Stimulated activated CD4-positive, alpha-beta T cell treated with anti-CD3 and anti-CD28 coated beads, TNF-alpha, amount 100 ng/mL, for 4 hours (primary cell): Measurements from ENCODE around the gene MMP28.
"Not testable (repeated sequence)": the region's sequence is repeated elsewhere in the genome, so short reads cannot be mapped to it uniquely, and the experiment has no call there.

ENCODE experiments used
- DNase-seq, 3 experiments: peaks; one replicate each; pipeline ENCODE4 v3.0.0-alpha.2; 2020; ENCODE audit warnings: low read depth in 3 of 3

Gene MMP28

DNA sequence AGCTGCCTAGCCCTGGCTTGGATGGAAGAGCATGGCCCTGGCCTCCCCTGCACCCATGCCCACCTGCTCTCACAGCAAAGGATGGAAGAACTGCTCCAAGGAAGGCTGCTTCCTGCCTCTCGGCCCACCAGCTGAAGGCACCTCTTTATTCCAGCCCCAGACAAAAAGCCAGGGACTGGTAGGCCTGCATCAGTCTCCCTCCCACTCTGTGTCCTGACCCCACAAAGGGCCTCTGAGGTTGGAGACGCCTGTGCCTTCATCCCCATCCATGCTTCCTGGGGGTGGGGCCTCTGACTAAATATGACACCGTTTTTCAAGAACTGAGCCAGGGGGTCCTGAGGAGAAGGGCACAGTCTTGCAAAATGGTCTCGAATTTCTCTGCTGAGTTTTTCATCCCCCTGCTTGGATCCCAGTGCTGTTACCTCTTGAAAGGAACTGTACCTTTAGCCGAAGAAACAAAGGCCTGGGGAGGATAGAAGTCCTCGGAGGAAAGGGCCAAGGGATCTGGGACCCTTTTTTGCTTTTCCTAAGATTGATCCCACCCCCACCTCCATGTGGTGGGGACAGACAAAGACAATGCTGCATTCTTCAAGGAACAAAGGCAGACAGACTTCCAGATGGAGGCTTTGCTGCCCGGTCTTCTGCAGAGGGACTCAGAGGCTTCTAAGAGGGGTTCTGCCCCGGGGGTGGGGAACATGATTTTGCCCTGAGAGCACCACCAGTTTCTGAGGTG is 29.5 kb downstream of the MMP28 start:
- no peak for DNase-seq

DNA sequence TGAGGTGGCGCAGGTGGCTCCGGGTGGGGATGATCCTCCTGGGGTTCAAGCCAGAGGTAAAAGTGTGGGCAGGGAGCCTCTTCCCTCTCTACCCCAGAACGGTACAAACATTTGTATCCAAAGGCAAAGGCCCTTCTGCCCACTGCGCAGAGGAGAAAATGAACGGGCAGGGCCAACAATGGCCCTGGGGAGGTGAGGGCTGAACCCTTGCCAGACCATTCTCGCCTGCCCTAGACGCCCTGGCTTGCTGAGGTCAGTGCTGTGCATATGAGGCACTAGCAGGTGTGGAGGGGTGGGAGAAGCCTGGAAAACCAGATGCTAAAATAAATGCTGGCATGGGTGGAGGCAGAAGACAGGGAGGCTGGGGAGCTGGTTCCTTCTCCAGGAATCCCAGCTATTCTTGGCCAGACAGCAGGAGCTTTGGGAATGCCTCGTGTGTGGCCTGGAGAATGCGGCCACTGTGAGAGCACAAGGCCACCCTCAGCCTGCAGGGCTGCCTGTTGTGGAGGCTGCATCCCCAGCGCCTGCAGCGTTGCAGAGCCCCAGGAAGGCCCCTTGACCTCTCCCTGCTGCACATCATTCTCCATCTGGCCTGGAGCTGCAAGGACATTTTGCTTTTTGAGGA is 30.2 kb downstream of the MMP28 start:
- no peak for DNase-seq

DNA sequence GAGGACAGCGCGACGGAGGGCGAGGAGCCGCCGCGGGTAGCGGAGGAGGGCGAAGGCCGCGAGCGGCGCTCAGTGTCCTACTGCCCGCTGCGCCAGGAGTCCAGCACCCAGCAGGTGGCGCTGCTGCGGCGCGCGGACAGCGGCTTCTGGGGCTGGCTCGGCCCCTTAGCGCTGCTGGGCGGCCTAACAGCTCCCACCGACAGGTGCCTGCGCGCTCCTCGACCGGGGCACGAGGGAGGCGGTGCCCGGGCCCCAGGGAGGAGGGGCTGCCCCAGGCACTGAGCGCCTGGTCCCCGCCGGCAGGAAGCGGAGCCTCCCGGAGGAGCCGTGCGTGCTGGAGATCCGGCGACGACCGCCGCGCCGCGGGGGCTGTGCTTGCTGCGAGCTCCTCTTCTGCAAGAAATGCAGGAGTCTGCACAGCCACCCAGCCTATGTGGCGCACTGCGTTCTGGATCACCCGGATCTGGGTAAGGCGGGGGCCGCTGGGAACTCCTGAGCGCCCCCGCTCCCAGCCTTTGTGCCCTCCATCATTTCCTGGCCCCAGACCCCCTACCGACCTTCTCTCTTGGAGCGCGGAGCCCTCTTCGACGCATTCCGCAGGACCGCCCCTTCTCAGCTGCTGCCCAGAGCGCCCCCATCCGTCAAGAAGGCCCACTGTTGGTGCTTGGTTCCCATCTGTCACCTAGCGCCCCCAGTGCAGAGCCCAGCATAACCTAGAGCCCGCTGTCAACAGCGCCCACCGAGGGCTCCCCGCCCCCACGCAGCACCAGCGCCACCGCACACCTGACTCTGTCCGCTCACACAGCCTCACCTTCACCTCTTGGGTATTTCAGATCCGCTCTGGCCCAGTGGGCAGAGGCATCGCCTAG is 31.1 kb downstream of the MMP28 start:
- DNase-seq = peak; percentile 69 to 77 (median 74)

DNA sequence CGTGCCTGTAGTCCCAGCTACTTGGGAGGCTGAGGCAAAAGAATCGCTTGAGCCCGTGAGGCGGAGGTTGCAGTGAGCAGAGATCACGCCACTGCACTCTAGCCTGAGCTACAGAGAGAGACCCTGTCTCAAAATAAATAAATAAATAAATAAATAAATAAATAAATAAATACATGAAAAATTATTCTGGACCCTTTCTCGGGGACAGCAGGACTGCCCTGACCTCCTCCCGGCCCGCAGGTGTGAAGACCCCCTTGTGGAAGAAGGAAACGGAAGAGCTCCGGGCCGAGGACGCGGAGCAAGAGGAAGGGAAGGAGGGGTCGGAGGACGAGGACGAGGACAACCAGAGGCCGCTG is 31.7 kb downstream of the MMP28 start:
- DNase-seq = no peak

DNA sequence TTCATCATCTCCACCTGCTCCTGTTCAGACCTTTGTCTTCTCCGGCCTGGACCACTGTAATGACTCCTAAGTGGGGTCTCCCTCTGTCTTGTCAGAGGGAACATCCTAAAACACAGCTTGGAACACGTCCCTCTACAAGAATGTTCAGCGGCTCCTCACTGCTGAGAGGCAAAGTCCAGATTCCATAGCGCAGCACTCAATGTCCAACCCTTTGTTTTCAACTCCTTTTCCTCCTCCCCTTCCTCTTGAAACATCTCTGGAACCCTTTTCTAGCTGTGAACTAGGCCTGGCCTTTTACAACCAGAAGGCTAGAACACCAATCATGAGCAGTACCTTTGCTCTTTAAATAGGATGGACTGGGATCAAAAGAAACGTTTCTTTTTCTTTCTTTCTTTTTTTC is 33.8 kb downstream of the MMP28 start:
- DNase-seq = no peak

DNA sequence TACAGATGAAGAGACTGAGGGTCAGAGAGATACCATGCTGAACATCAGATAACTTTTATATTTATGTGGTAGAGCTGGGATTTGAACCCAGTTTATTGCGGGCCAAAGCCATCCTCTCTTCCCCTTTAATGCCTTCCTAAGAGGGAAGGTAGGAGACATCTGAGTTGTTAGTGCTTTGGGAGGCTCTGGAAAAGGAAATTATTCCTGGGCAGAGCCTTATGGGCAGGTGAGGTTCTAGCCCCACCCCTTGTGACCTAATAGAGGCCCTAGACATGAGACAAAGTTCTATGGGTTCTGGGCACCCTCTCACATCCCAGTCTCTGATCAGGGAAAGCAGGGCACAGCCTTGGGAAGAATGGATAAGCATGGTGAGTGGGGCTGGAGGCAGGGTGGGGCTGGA is 34.9 kb downstream of the MMP28 start, which contains the start of gene C17orf50:
TSS of gene C17orf50 (plus strand) at position 301 of the 400 bp plus-strand sequence. CDS start at position 356, 55 bp downstream.
- no peak for DNase-seq

DNA sequence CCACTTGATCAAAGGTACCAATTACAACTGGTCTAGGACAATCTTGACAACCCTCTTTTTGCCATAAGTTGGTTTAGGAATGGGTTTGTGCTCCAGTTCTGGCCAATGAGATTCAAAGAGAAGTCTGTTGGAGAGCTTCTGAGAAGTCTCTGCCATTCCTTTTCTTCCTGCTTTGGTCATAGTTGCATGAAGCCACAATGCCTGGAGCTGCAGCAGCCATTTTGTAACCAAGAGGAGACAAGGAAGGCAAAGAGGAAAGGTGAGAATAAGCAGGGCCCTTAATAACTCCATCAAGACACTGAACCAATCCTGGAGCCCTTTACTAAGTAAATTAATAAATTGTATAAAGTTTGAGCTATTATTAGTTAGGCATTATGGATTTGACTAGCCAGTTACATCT is 38.2 kb downstream of the MMP28 start:
- DNase-seq = no peak

DNA sequence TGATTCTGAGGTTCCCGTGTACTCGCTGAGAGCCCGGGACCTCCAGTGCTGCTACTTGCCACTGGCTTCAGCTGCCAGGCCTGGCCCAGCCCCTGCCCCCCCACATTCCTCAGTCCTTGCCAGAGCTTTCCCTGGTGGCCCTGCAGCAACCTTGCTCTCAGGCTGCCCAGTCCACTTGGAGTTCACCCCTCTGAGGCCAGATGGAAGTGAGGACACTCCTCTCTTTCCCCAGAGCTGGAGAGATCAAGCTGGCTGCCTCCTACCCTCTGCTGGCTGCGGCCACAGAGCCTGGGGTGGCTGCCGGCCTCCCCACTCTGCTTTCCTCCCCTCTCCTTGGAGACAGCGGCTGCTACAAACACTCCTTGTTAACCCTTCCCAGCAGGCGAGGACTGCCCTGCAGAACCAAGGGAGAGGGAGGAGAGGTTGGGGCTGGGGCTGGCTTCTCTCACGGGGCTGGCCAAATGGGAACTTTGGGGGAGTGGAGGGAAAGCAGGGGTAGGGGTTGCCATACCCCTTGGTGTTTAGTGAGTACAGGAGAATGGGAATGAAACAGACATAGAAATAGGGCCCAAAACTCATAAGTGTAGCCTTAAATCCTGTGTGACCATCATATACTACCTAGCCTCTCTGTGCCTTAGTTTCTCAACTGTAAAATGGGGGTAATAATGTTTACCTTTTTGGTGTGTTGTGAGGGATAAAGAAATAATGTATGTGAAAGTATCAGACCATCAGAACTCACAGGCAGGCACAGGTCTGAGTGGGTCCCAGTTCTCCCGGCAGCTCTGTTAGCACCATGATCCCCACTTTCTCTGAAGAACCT is 42.3 kb downstream of the MMP28 start, which contains the start of gene GAS2L2:
TSS of gene GAS2L2 (minus strand) at position 295 of the 820 bp plus-strand sequence. CDS start 389 bp downstream, outside the sequence.
- DNase-seq = no peak

DNA sequence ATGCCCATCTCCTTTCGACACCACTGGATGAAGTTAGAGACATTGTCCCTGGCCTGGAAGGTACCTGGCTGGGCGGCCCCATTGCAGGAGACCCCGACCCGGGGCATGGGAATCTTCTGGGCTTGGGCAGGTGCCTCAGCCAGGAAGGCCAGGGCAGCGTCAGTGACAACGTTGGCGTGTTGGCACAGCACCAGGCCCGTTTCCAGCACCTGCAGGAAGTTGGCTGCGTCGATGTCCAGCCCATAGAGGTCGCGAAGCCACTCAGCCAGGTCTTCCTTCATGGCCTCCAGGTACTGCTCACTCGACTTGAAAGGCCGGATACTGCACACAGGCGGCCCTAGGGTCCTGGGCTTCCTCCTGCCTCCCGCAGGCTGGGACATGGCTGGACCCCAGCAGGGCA is 43.0 kb downstream of the MMP28 start:
- no peak for DNase-seq

DNA sequence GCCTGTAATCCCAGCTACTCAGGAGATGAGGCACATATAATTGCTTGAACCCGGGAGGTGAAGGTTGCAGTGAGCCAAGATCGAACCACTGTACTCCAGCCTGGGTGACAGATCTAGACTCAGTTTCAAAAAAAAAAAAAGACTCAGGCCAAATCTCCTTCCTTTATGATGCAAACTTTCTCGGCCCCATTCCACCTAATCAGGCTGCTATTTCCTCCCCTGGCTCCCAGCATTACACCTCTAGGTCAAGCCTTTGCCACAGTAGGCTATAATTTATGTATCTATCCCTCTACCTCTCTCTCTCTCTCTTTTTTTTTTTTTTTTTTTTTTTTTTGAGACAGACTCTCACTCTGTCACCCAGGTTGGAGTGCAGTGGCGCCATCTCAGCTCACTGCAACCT is 43.9 kb downstream of the MMP28 start:
- DNase-seq = not testable (repeated sequence)

DNA sequence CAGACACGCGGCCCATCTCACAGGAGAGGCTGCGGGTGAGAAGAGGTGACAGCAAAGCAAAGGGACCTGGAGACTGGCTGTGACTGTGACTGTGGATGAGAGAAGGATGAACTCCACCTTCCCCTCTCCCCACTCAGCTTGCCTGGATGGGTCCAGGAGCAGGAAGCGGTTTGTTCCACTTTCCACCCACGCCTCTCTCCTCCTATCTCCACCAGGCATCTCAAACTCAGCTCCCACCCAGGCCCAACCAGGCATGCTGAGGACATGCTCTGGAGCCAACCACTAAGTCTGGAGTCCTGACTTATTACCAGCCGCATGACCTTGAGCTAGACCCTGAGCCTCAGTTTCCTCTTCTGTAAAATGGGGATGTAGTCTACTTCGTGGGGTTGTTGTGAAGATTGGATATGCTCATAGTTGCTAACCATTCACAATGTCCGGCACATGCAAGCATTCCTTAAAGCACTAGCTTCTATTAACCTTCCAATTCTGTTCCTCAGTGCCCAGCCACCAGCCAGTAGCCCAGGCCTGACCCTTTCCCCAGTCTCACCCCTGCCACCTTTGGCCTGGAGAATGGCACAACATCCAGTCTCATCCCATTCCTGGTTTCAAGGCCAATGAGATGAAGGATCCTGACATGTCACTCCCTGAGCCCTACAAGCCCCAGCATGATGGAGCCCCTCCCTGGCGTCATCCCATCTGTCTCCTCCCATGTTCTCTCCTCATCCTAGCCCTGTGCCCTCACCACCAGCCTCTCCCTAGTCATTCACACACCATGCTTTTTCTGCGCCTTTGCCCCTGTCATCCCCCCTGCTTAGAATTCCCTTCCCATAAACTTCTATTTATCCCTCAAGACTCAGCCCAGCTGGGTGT is 44.7 kb downstream of the MMP28 start:
- DNase-seq = no peak

DNA sequence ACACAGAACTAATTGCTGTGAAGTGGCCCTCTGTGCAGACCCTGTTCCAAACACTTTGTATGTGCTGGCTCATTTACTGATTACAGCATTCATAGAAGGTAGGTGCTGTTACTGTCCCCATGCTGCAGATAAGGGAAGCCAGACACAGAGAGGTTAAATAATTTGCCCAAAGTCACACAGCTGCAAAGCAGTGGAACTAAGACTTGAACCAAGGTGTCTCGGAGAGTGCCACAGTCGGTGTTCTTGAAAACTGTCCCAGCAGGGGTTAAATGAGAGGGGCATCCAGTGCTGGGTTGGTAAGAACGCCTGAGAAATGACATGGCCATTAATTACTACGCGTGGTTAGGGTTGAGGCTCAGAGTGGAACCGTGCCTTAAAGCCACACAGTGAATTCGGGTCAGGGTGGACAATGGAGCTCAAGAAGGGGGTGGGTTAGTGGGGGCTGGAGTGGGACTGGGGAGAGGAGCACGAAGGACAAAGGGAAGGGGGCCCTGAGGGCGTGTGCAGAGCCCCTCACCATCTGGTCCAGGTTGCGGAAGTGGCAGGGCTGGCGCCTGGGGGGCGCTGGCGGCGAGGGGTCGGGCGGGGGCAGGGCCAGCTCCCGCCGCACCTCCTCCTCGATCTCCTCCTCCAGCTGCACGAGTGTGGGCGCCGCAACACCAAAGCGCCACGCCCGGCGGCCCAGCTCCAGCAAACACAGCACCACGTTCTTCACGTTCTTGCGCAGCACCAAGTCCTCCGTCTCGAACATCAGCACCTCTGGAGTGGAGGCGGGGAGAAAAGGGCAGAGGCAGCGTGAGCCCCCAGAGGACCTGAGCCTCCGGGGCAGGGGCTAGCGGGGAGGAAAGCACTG is 45.7 kb downstream of the MMP28 start:
- no peak for DNase-seq

DNA sequence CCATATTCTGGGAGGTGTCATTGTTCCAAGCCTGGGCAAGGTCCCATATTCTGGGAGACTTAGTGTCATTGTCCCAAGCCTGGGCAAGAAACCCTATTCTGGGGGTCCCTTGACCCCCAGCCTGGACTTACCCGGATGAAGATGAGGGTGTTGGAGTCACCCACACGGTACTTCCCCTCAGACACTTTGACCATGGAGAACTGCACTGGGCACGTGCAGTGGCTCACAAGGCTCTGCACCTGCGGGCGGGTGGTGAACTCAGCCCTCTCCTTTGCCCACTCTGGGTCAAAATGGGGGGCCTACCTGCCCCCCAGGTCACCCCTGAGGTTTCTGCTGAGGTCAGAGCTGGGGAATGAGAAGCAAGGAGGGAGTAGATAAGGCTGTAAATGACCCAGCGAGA is 46.5 kb downstream of the MMP28 start:
- DNase-seq = no peak

DNA sequence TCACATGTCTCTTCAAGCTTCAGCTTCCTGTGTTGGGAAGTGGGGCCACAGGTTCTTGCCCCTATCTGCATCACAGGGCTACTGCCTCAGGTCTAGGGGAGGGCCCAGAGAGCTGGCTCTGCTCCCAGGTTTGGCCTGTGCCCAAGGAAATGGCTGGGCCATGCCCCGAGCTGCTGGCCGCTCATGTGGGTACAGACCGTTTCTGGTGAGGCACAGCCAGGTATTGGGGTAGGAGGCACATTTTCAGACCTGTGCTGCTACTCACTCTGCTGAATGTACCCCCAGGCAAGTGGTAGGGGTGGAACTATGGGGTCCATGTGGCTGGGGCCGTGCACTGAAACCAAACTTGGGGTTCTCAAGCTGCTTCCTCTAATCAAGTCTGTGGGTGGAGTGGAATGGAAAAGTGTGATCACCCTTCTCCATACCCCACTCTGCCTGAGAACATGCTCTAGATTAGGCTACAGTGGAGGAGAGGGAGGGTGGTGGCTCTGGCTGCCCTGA is 47.0 kb downstream of the MMP28 start:
- no peak for DNase-seq

DNA sequence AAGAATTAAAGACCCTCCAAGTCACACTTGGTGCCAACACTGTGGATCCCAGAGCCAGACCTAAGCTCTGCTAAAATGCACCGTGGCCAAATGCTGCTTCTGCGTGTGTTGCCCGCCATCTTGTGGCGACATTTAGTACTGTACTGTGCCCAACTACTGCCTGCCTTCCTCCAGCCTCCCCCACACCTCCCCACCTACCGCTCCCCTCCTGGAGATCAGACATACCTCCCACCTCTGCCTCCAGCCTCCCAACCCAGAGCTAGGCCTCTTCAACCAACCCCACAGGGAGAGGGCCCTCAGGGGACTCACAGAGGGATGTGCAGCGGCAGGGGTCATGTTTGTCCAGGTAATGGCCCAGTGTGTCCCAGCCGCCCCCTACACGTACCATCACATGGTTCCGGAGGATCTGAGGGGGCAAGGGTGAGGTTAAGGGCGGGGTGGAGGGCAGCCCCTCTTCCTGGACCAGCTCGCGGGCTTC is 47.9 kb downstream of the MMP28 start:
- peak; percentile 57 to 66 (median 61) for DNase-seq

DNA sequence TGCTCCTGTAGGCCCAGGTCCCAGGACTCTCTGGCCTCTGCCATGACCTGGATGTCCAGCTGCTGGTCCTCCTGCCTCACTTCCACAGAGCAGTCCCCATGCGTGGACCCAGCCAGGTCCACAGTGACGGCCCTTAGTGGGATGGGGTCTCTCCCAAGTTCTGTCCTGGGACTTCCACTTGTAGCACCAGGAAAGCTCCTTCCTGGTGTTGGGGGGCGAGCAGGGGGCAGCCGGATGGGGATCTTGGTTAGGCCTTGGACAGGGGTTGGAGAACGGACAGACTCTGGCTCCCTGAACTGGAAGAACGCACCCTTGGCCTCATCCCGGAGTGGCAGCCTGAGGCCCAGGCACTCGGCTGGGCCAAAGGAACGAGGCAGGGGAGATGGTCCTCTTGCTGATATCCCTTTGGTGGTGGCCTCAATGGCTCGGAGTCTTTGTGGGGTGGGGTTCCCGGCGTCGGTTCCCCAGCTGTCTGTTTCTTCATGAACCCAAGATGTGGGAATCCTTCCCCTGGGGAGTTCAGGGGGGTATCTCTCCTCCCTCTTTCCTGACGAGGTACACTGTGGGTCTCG is 49.6 kb downstream of the MMP28 start:
- no peak for DNase-seq

DNA sequence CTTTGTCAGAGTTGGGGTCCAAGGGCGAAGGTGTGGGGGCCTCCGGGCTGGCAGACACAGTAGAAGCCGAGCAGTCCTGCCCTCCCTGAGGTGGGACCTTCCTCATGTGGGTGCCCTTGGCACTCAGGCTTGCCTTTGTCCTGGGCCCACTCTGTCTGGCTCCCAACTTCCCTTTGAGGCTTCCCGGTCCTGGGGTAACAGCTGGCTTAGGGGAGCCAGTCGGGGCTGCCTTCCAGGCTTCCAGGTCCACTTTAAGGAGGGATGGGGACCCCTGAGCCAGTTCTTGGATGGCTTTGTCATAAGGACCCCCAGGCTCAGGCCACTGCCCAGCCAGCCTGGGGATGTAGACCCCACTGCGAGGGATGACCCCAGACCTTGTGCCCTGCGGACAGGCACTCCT is 50.2 kb downstream of the MMP28 start:
- no peak for DNase-seq

DNA sequence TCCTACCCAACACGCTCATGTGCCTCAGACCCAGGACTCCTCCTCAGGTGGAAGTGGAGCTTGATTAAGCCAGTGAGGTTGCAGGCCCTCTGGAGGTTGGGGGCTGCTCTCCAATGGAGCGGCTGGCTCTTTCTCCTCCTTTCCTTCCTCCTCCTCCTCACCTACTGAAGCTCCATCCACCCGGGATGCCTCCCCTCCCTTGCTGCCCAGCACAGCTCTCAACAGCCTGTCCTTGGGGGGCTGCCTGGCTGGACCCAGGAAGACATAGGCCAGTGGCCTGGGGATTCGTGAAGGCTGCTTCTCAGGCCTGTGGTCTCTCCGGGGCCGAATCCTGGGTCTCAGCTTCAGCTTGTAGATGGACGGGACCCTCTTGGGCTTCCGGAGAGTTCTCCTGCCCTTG is 50.6 kb downstream of the MMP28 start:
- DNase-seq = no peak
